ENCODE results near the gene ARHGAP26.
"Not testable (repeated sequence)": the region's sequence is repeated elsewhere in the genome, so short reads cannot be mapped to it uniquely, and the experiment has no call there.

- TF ChIP-seq YY1 (IDR thresholded peaks at IDR 0.05); NR2F2 (IDR thresholded peaks at IDR 0.05); ATF3 (IDR thresholded peaks at IDR 0.05); SP1 (IDR thresholded peaks at IDR 0.05); JUND (IDR thresholded peaks at IDR 0.05); CTCF (IDR thresholded peaks at IDR 0.05; ENCODE audit: low read depth, low read length, missing input control); GABPA (IDR thresholded peaks at IDR 0.05 in 1 of 2, conservative IDR thresholded peaks at IDR 0.05 in 1 of 2); TAF1 (conservative IDR thresholded peaks at IDR 0.05); REST (IDR thresholded peaks at IDR 0.05); ZBTB33 (IDR thresholded peaks at IDR 0.05); RAD21 (IDR thresholded peaks at IDR 0.05); MAX (IDR thresholded peaks at IDR 0.05): not testable (repeated sequence)
These were observed 433.3 kb downstream of the ARHGAP26 start for GRCh38 chr5:143203301-143203956.

Measured in liver (tissue), 3 donors.